Measurements from ENCODE around the gene CRHR1. TPM values are rescaled to one million over a fixed set of nuclear protein-coding genes. Genes with fewer than 3 reads are reported as not detected.

Gene CRHR1
- polyA plus RNA-seq, 3 donors: not detected

GRCh38 chr17:45777388-45777787 lies 6.7 kb upstream of the CRHR1 start:
- H3K27me3 Mint-ChIP-seq (ENCODE audit: low read depth in 3 of 3): peaks cover 31 to 59% (median 42%) of the 10 kb centered on the region in 3 donors
- no peak overlapping the region for H3K4me3 ChIP-seq (replicated peaks in 1 of 3; ENCODE audit: low read depth in 2 of 3, low read length in 3 of 3)
- H3K36me3 ChIP-seq (replicated peaks in 1 of 2; ENCODE audit: control insufficient read depth in 1 of 2, insufficient read depth in 2 of 2, low read length in 2 of 2): no peaks in the 10 kb centered on the region
- no peak overlapping the region for H3K27ac ChIP-seq (ENCODE audit: low read depth in 1 of 2, low read length in 2 of 2)
- WGBS (ENCODE audit: insufficient coverage): no CpG with 5 or more reads among the region's 3 CpGs
- no peaks in the 10 kb centered on the region for H3K4me1 Mint-ChIP-seq
- H3K79me2 ChIP-seq (ENCODE audit: insufficient read depth, low read length): no peaks in the 10 kb centered on the region
- H3K27me3 ChIP-seq (ENCODE audit: control insufficient read depth in 2 of 2, insufficient read depth in 2 of 2, low read length in 2 of 2): peaks cover 13 to 22% of the 10 kb centered on the region in 2 donors
- H3K4me3 Mint-ChIP-seq: no peak overlapping the region
- intact Hi-C loops (cut with micrococcal nuclease): no loop called here
- no peak overlapping the region for H2AFZ ChIP-seq (ENCODE audit: insufficient read depth, low read depth, low read length, poor library complexity, severe bottlenecking)
- peaks cover 2 to 10% (median 6%) of the 10 kb centered on the region in 7 donors for H3K9me3 Mint-ChIP-seq
- TF ChIP-seq CTCF (IDR thresholded peaks at IDR 0.05): no peak
- no peaks in the 10 kb centered on the region for H4K20me1 ChIP-seq (ENCODE audit: insufficient read depth, low read length)
- H3K4me2 ChIP-seq (replicated peaks; ENCODE audit: extremely low read depth, low read length, poor library complexity, severe bottlenecking): no peak overlapping the region
- no peak overlapping the region for H3K9ac ChIP-seq (ENCODE audit: insufficient read depth, low read length, poor library complexity, severe bottlenecking)
- no peaks in the 10 kb centered on the region for H3K36me3 Mint-ChIP-seq
- no peak overlapping the region for H3K27ac Mint-ChIP-seq
- DNase-seq: no peak
- H3K4me1 ChIP-seq (ENCODE audit: control insufficient read depth in 1 of 2, insufficient read depth in 2 of 2, low read length in 2 of 2): no peaks in the 10 kb centered on the region
- no peaks in the 10 kb centered on the region for H3K9me3 ChIP-seq (replicated peaks in 1 of 2; ENCODE audit: control insufficient read depth in 1 of 2, insufficient read depth in 1 of 2, low read length in 2 of 2)

- Mint-ChIP-seq H3K4me1 (peaks cover 7% of the 10 kb centered on the region), H3K4me3 (no peak overlapping the region), H3K9me3 (peaks cover 0 to 6% (median 2%) of the 10 kb centered on the region in 7 donors), H3K36me3 (no peaks in the 10 kb centered on the region), H3K27me3 (ENCODE audit: low read depth in 3 of 3) (peaks cover 54 to 82% (median 63%) of the 10 kb centered on the region in 3 donors), H3K27ac (no peak overlapping the region)
- Histone ChIP-seq H3K4me2 (replicated peaks; ENCODE audit: extremely low read depth, low read length, poor library complexity, severe bottlenecking) (no peak overlapping the region), H3K36me3 (replicated peaks in 1 of 2; ENCODE audit: control insufficient read depth in 1 of 2, insufficient read depth in 2 of 2, low read length in 2 of 2) (no peaks in the 10 kb centered on the region), H3K27ac (ENCODE audit: low read depth in 1 of 2, low read length in 2 of 2) (no peak overlapping the region), H3K4me3 (replicated peaks in 1 of 3; ENCODE audit: low read depth in 2 of 3, low read length in 3 of 3) (no peak overlapping the region), H3K9me3 (replicated peaks in 1 of 2; ENCODE audit: control insufficient read depth in 1 of 2, insufficient read depth in 1 of 2, low read length in 2 of 2) (peaks cover 0 to 6% of the 10 kb centered on the region in 2 donors), H2AFZ (ENCODE audit: insufficient read depth, low read depth, low read length, poor library complexity, severe bottlenecking) (no peak overlapping the region), H3K4me1 (ENCODE audit: control insufficient read depth in 1 of 2, insufficient read depth in 2 of 2, low read length in 2 of 2) (peaks cover 12% of the 10 kb centered on the region in 2 donors), H3K79me2 (ENCODE audit: insufficient read depth, low read length) (no peaks in the 10 kb centered on the region), H3K9ac (ENCODE audit: insufficient read depth, low read length, poor library complexity, severe bottlenecking) (no peak overlapping the region), H4K20me1 (ENCODE audit: insufficient read depth, low read length) (no peaks in the 10 kb centered on the region), H3K27me3 (ENCODE audit: control insufficient read depth in 2 of 2, insufficient read depth in 2 of 2, low read length in 2 of 2) (peaks cover 35 to 54% of the 10 kb centered on the region in 2 donors)
- DNase-seq: no peak
- intact Hi-C loops (cut with micrococcal nuclease): no loop called here
- no peak for TF ChIP-seq CTCF (IDR thresholded peaks at IDR 0.05)
- no CpG with 5 or more reads among the region's 5 CpGs for WGBS (ENCODE audit: insufficient coverage)
Observed at GRCh38 chr17:45780921-45781320, 3.2 kb upstream of the CRHR1 start.

Measured in CD14-positive monocyte (primary cell).